Liver (tissue), 9 donors: ENCODE data around the gene PATL1. TPM values are rescaled to one million over a fixed set of nuclear protein-coding genes. Genes with fewer than 3 reads are reported as not detected.

Experiments used
- DNase-seq: peaks from one replicate; pipeline ENCODE4 v3.0.0-alpha.2; 2017; ENCODE audit warnings: low spot score
- H3K27ac ChIP-seq, 2 donors: one replicate each; pipeline ENCODE4 v1.7.0; 2013; ENCODE audit warnings: inconsistent platforms in 2 of 2, low read length in 2 of 2, control low read depth in 1 of 2, low read depth in 1 of 2, mild to moderate bottlenecking in 1 of 2
- H3K27me3 ChIP-seq, 4 donors: one replicate each; pipeline versions ENCODE4 v1.6.1 to v1.7.0; 2013; ENCODE audit warnings: low read length in 3 of 4, inconsistent platforms in 1 of 4, mild to moderate bottlenecking in 1 of 4, moderate library complexity in 1 of 4; ENCODE audit not compliant: control insufficient read depth in 4 of 4, insufficient read depth in 4 of 4
- H3K36me3 ChIP-seq, 4 donors: one replicate each; pipeline versions ENCODE4 v1.6.1 to v1.7.0; 2013; ENCODE audit warnings: low read length in 3 of 4, mild to moderate bottlenecking in 3 of 4, low read depth in 1 of 4, moderate library complexity in 1 of 4; ENCODE audit not compliant: control insufficient read depth in 4 of 4, insufficient read depth in 3 of 4
- H3K4me1 ChIP-seq, 4 donors: one replicate each; pipeline versions ENCODE4 v1.6.1 to v1.7.0; 2013; ENCODE audit warnings: low read length in 3 of 4, mild to moderate bottlenecking in 3 of 4, moderate library complexity in 1 of 4; ENCODE audit not compliant: control insufficient read depth in 4 of 4, insufficient read depth in 4 of 4
- H3K4me3 ChIP-seq, 3 donors: one replicate each; pipeline versions ENCODE4 v1.6.1 to v1.7.0; 2013; ENCODE audit warnings: low read length in 3 of 3, control low read depth in 1 of 3, low read depth in 1 of 3, mild to moderate bottlenecking in 1 of 3
- H3K9ac ChIP-seq, 2 donors: one replicate each; pipeline ENCODE4 v1.7.0; 2013; ENCODE audit warnings: low read length in 2 of 2, mild to moderate bottlenecking in 2 of 2, moderate library complexity in 2 of 2, control low read depth in 1 of 2, low read depth in 1 of 2
- H3K9me3 ChIP-seq, 4 donors: one replicate each; pipeline versions ENCODE4 v1.6.1 to v1.7.0; 2013; ENCODE audit warnings: low read length in 3 of 4; ENCODE audit not compliant: control insufficient read depth in 4 of 4
- ATF3 ChIP-seq: IDR thresholded peaks from 2 replicates; pipeline ENCODE4 v1.6.1; 2016; ENCODE audit warnings: antibody characterized with exemption
- CTCF ChIP-seq: fragments of 150-350 bp; IDR thresholded peaks from 2 replicates; pipeline ENCODE4 v1.5.1; 2017; ENCODE audit warnings: improper control_type of control experiment, low read depth, low read length; ENCODE audit not compliant: missing input control
- EGR1 ChIP-seq, 2 donors: IDR thresholded peaks; 2 replicates each; pipeline ENCODE4 v1.6.1; 2016 to 2018; ENCODE audit warnings: antibody characterized with exemption in 2 of 2, low read depth in 2 of 2
- FOXA1 ChIP-seq: IDR thresholded peaks from 2 replicates; pipeline ENCODE4 v1.6.1; 2016; ENCODE audit warnings: antibody characterized with exemption
- FOXA2 ChIP-seq: IDR thresholded peaks from 2 replicates; pipeline ENCODE4 v1.6.1; 2016; ENCODE audit warnings: antibody characterized with exemption
- GABPA ChIP-seq, 2 donors: IDR thresholded peaks in 1 of 2; conservative IDR thresholded peaks in 1 of 2; 2 replicates each; pipeline ENCODE4 v1.6.1; 2016; ENCODE audit warnings: antibody characterized with exemption in 2 of 2, mild to moderate bottlenecking in 1 of 2, moderate library complexity in 1 of 2
- HNF4A ChIP-seq, 2 donors: conservative IDR thresholded peaks; 2 replicates each; pipeline ENCODE4 v1.6.1; 2016; ENCODE audit warnings: antibody characterized with exemption in 2 of 2, mild to moderate bottlenecking in 2 of 2
- HNF4G ChIP-seq: IDR thresholded peaks from 2 replicates; pipeline ENCODE4 v1.6.1; 2016; ENCODE audit warnings: antibody characterized with exemption
- JUND ChIP-seq, 2 donors: IDR thresholded peaks; 2 replicates each; pipeline ENCODE4 v1.6.1; 2016; ENCODE audit warnings: antibody characterized with exemption in 2 of 2
- MAX ChIP-seq: IDR thresholded peaks from 2 replicates; pipeline ENCODE4 v1.6.1; 2016; ENCODE audit warnings: antibody characterized with exemption
- NR2F2 ChIP-seq: IDR thresholded peaks from 2 replicates; pipeline ENCODE4 v1.6.1; 2016; ENCODE audit warnings: antibody characterized with exemption
- RAD21 ChIP-seq, 2 donors: IDR thresholded peaks; 2 replicates each; pipeline ENCODE4 v1.6.1; 2016; ENCODE audit warnings: antibody characterized with exemption in 2 of 2, mild to moderate bottlenecking in 2 of 2
- REST ChIP-seq: IDR thresholded peaks from 2 replicates; pipeline ENCODE4 v1.6.1; 2016; ENCODE audit warnings: antibody characterized with exemption, mild to moderate bottlenecking
- RXRA ChIP-seq, 2 donors: IDR thresholded peaks; 2 replicates each; pipeline ENCODE4 v1.6.1; 2017 to 2018; ENCODE audit warnings: antibody characterized with exemption in 2 of 2, mild to moderate bottlenecking in 1 of 2
- SP1 ChIP-seq: IDR thresholded peaks from 2 replicates; pipeline ENCODE4 v1.6.1; 2018; ENCODE audit warnings: antibody characterized with exemption, mild to moderate bottlenecking
- TAF1 ChIP-seq: conservative IDR thresholded peaks from 2 replicates; pipeline ENCODE4 v1.6.1; 2016; ENCODE audit warnings: antibody characterized with exemption, mild to moderate bottlenecking
- YY1 ChIP-seq: IDR thresholded peaks from 2 replicates; pipeline ENCODE4 v1.6.1; 2016; ENCODE audit warnings: antibody characterized with exemption, mild to moderate bottlenecking
- ZBTB33 ChIP-seq: IDR thresholded peaks from 2 replicates; pipeline ENCODE4 v1.6.1; 2016; ENCODE audit warnings: antibody characterized with exemption
- WGBS: extraction: QIAGEN DNeasy Blood & Tissue Kit; methylation state at CpG from one replicate; pipeline ENCODE4 v1.1.7; 2013; 5-methylcytosine and 5-hydroxymethylcytosine counted together
- polyA plus RNA-seq, 2 donors: library from polyadenylated mRNA; stranded (reverse) in 1 of 2; unstranded in 1 of 2; fragments of 200-250 nt in 1 of 2; fragments of >200 nt in 1 of 2; fragmentation: Nextera tagmentation in 1 of 2; extraction: Ambion mirVana in 1 of 2; gene quantifications; one replicate each; pipeline versions ENCODE4 v1.2.1 to v1.2.3, GENCODE V29; 2013 to 2015
- total RNA-seq, 2 donors: library from RNA; depleted of rRNA; stranded (reverse); fragments of >200 nt; gene quantifications; one replicate each; pipeline ENCODE4 v1.2.3, GENCODE V29; 2014
- donor health status: healthy.
- donor health status: healthy.
- donor health status: healthy.
- donor health status: healthy.
- donor health status: healthy.

PATL1 gene
- total and polyA plus RNA-seq, 4 donors, result 4.9 to 14.7 (median 12.4) TPM

- no peak overlapping the region for H3K9ac ChIP-seq
- WGBS, result 85% methylated on average over 4 of the region's 4 CpGs
- no peak for DNase-seq
- no peak overlapping the region for H3K27ac ChIP-seq
- no peaks in the 10 kb centered on the region for H3K9me3 ChIP-seq
- peaks cover 8 to 52% (median 48%) of the 10 kb centered on the region in 4 donors for H3K36me3 ChIP-seq
- peaks cover 3 to 22% (median 16%) of the 10 kb centered on the region in 4 donors for H3K4me1 ChIP-seq
- TF ChIP-seq GABPA (IDR thresholded peaks at IDR 0.05 in 1 of 2, conservative IDR thresholded peaks at IDR 0.05 in 1 of 2) (no peak), SP1 (no peak), RAD21 (IDR thresholded peaks at IDR 0.05) (no peak), YY1 (no peak)
- no peaks in the 10 kb centered on the region for H3K27me3 ChIP-seq
- no peak overlapping the region for H3K4me3 ChIP-seq
These were observed 68.2 kb downstream of the PATL1 start for GRCh38 chr11:59600636-59601035.

- Histone ChIP-seq H3K9ac (no peak overlapping the region), H3K9me3 (no peaks in the 10 kb centered on the region), H3K27ac (no peak overlapping the region), H3K4me1 (peaks cover 3 to 22% (median 16%) of the 10 kb centered on the region in 4 donors), H3K36me3 (peaks cover 8 to 51% (median 45%) of the 10 kb centered on the region in 4 donors), H3K4me3 (no peak overlapping the region), H3K27me3 (no peaks in the 10 kb centered on the region)
- WGBS, result 97% methylated on average over 2 of the region's 2 CpGs
- DNase-seq, result no peak
- TF ChIP-seq ZBTB33 (no peak), RAD21 (IDR thresholded peaks at IDR 0.05) (no peak), MAX (no peak), REST (no peak), NR2F2 (no peak), SP1 (no peak), HNF4A (conservative IDR thresholded peaks at IDR 0.05) (no peak), EGR1 (IDR thresholded peaks at IDR 0.05; ENCODE audit: low read depth in 2 of 2) (no peak), FOXA2 (no peak), GABPA (IDR thresholded peaks at IDR 0.05 in 1 of 2, conservative IDR thresholded peaks at IDR 0.05 in 1 of 2) (no peak), JUND (IDR thresholded peaks at IDR 0.05) (no peak), CTCF (no peak), ATF3 (no peak), RXRA (IDR thresholded peaks at IDR 0.05) (no peak), FOXA1 (no peak), YY1 (no peak), HNF4G (no peak), TAF1 (no peak)
These were observed 68.6 kb downstream of the PATL1 start for GRCh38 chr11:59600234-59600633.
